Smooth muscle cell (in vitro differentiated cells): Measurements from ENCODE around the gene IL18BP. TPM values are rescaled to one million over a fixed set of nuclear protein-coding genes. Genes with fewer than 3 reads are reported as not detected.

Experiments used
- DNase-seq: peaks from one replicate; lab custom pipeline; 2025; ENCODE audit not compliant: unreplicated experiment; lab: John Stamatoyannopoulos, UW
- H2AFZ ChIP-seq: fragments of 200-600 bp; sonication (generic); 2 replicates; pipeline ENCODE4 v1.6.0; 2016; ENCODE audit warnings: antibody characterized with exemption, low read depth, mild to moderate bottlenecking
- H3F3A ChIP-seq: fragments of 200-600 bp; sonication (generic); 2 replicates; pipeline ENCODE4 v1.6.0; 2017; ENCODE audit warnings: antibody characterized with exemption, low read depth
- H3K27ac ChIP-seq: fragments of 200-600 bp; sonication (generic); 2 replicates; pipeline ENCODE4 v1.5.1; 2016; ENCODE audit warnings: low read depth, mild to moderate bottlenecking
- H3K27me3 ChIP-seq: fragments of 200-600 bp; sonication (generic); 2 replicates; pipeline ENCODE4 v1.6.1; 2016; ENCODE audit warnings: low read depth, mild to moderate bottlenecking
- H3K36me3 ChIP-seq: fragments of 200-600 bp; sonication (generic); 2 replicates; pipeline ENCODE4 v1.5.1; 2016; ENCODE audit warnings: low read depth
- H3K4me1 ChIP-seq: fragments of 200-600 bp; sonication (generic); 2 replicates; pipeline ENCODE4 v1.5.1; 2016; ENCODE audit warnings: low read depth
- H3K4me2 ChIP-seq: fragments of 200-600 bp; sonication (generic); 2 replicates; pipeline ENCODE4 v1.6.0; 2016; ENCODE audit warnings: mild to moderate bottlenecking
- H3K4me3 ChIP-seq: fragments of 200-600 bp; sonication (generic); 2 replicates; pipeline ENCODE4 v1.5.1; 2016; ENCODE audit warnings: mild to moderate bottlenecking
- H3K79me2 ChIP-seq: fragments of 200-600 bp; sonication (generic); 2 replicates; pipeline ENCODE4 v1.6.0; 2016; ENCODE audit warnings: low read depth, mild to moderate bottlenecking
- H3K9ac ChIP-seq: fragments of 200-600 bp; sonication (generic); 2 replicates; pipeline ENCODE4 v1.6.0; 2016; ENCODE audit warnings: low read depth
- H3K9me3 ChIP-seq: fragments of 200-600 bp; sonication (generic); replicated peaks from 2 replicates; pipeline ENCODE4 v1.5.1; 2016; ENCODE audit warnings: low read depth
- H4K20me1 ChIP-seq: fragments of 200-600 bp; sonication (generic); 2 replicates; pipeline ENCODE4 v1.6.0; 2016; ENCODE audit warnings: low read depth
- WGBS: methylation state at CpG from one replicate; pipeline ENCODE4 v1.1.7; 2016; ENCODE audit warnings: low lambda C conversion rate; 5-methylcytosine and 5-hydroxymethylcytosine counted together
- polyA plus RNA-seq: library from polyadenylated mRNA; unstranded; fragments of >200 nt; fragmentation: Nextera tagmentation; extraction: Ambion mirVana; gene quantifications from 2 replicates; pipeline ENCODE4 v1.2.1, GENCODE V29; 2016
- total RNA-seq: library from RNA; depleted of rRNA; stranded (reverse); fragments of >200 nt; gene quantifications from 2 replicates; pipeline ENCODE4 v1.2.3, GENCODE V29; 2014
- TF ChIP-seq, protein P1 (sequence below): fragments of 200-600 bp; sonication (generic); IDR thresholded peaks from 2 replicates; pipeline ENCODE4 v1.5.1; 2017; ENCODE audit warnings: borderline replicate concordance, mild to moderate bottlenecking, antibody characterized with exemption; ENCODE audit not compliant: insufficient read depth, poor library complexity, severe bottlenecking

Gene IL18BP
- total and polyA plus RNA-seq, 2 experiments from 2014 or later: 0.55 to 4.5 TPM

GRCh38 chr11:71994786-71995185 lies 3.9 kb upstream of the IL18BP start:
- Histone ChIP-seq H2AFZ (no peak overlapping the region), H3K9me3 (no peaks in the 10 kb centered on the region), H3K79me2 (no peaks in the 10 kb centered on the region), H3F3A (peaks cover 3% of the 10 kb centered on the region), H3K27ac (no peak overlapping the region), H3K27me3 (no peaks in the 10 kb centered on the region), H3K4me1 (no peaks in the 10 kb centered on the region), H3K9ac (no peak overlapping the region), H3K4me2 (no peak overlapping the region), H3K4me3 (no peak overlapping the region), H3K36me3 (no peaks in the 10 kb centered on the region), H4K20me1 (no peaks in the 10 kb centered on the region)
- TF ChIP-seq, protein P1, sequence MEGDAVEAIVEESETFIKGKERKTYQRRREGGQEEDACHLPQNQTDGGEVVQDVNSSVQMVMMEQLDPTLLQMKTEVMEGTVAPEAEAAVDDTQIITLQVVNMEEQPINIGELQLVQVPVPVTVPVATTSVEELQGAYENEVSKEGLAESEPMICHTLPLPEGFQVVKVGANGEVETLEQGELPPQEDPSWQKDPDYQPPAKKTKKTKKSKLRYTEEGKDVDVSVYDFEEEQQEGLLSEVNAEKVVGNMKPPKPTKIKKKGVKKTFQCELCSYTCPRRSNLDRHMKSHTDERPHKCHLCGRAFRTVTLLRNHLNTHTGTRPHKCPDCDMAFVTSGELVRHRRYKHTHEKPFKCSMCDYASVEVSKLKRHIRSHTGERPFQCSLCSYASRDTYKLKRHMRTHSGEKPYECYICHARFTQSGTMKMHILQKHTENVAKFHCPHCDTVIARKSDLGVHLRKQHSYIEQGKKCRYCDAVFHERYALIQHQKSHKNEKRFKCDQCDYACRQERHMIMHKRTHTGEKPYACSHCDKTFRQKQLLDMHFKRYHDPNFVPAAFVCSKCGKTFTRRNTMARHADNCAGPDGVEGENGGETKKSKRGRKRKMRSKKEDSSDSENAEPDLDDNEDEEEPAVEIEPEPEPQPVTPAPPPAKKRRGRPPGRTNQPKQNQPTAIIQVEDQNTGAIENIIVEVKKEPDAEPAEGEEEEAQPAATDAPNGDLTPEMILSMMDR: no peak
- DNase-seq: no peak
- WGBS: 88% methylated on average over 3 of the region's 3 CpGs

DNA sequence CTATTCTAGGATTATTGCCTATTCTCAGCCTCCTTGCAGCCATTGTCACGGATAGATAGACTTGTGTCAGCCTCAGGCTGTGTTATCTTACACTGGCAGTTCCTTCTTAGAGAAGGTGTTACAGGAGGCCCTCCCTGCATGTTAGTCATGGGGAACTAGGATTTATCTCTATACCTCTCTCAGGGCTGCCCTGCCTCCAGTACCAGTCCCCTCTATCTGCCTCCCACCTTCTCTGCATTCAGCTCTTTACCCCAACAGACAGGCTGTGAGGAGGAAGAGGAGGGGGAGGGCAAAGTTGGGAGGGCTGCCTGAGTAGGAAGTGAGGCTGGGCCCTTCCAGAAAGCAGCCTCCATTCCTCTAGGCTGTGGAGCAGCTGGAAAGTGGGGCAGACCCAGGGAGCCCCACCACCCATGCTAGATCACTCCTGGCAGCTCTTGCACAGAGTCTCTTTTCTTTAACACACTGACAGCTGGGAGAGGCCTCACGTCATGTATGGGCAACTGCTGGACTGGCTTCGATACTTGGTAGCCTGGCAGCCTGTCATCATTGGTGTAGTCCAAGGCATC lies 2.9 kb upstream of the IL18BP start:
- DNase-seq: no peak

DNA sequence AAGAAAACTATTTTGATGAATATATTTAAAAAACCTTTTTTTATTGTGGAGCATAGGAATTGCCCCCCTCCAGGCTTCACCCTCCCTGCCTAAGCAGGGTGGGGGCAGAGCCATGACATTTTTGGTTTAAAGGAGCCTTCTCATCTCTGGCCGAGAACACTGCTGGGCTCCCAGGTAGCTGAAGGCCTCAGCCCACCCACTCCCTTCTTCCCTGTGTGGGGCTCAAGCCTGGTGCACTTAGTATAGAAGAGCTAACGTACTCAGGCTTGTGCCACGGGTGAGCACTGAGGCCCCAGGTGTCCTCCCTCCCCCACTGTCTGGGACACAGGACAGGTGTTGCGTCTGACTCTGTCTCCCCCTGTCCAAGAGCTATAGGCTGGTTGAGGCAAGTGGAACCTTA lies 2.2 kb upstream of the IL18BP start:
- Histone ChIP-seq H2AFZ (no peak overlapping the region), H3F3A (no peaks in the 10 kb centered on the region), H3K79me2 (no peaks in the 10 kb centered on the region), H3K4me1 (no peaks in the 10 kb centered on the region), H3K27me3 (no peaks in the 10 kb centered on the region), H3K36me3 (no peaks in the 10 kb centered on the region), H3K4me2 (no peak overlapping the region), H3K4me3 (no peak overlapping the region), H4K20me1 (no peaks in the 10 kb centered on the region), H3K9me3 (no peaks in the 10 kb centered on the region), H3K27ac (no peak overlapping the region), H3K9ac (no peak overlapping the region)
- TF ChIP-seq, protein P1: no peak
- DNase-seq: no peak
- WGBS: 97% methylated on average over 4 of the region's 4 CpGs

More for the DNA sequence above, 2.9 kb upstream of the IL18BP start:
- H2AFZ ChIP-seq: no peak overlapping the region
- 92% methylated on average over 3 of the region's 3 CpGs for WGBS
- H3F3A ChIP-seq: no peaks in the 10 kb centered on the region
- H3K9me3 ChIP-seq: no peaks in the 10 kb centered on the region
- no peaks in the 10 kb centered on the region for H3K27me3 ChIP-seq
- no peaks in the 10 kb centered on the region for H3K79me2 ChIP-seq
- H4K20me1 ChIP-seq: no peaks in the 10 kb centered on the region
- no peak overlapping the region for H3K4me3 ChIP-seq
- no peak overlapping the region for H3K9ac ChIP-seq
- TF ChIP-seq, protein P1: no peak
- no peak overlapping the region for H3K27ac ChIP-seq
- no peak overlapping the region for H3K4me2 ChIP-seq
- H3K4me1 ChIP-seq: no peaks in the 10 kb centered on the region
- no peaks in the 10 kb centered on the region for H3K36me3 ChIP-seq

GRCh38 chr11:71996946-71997345 lies 1.8 kb upstream of the IL18BP start:
- no peak overlapping the region for H2AFZ ChIP-seq
- H3K4me1 ChIP-seq: no peaks in the 10 kb centered on the region
- H3K4me2 ChIP-seq: no peak overlapping the region
- 93% methylated on average over 8 of the region's 8 CpGs for WGBS
- H3K36me3 ChIP-seq: no peaks in the 10 kb centered on the region
- no peaks in the 10 kb centered on the region for H3K79me2 ChIP-seq
- no peaks in the 10 kb centered on the region for H3F3A ChIP-seq
- no peak overlapping the region for H3K9ac ChIP-seq
- H3K27ac ChIP-seq: no peak overlapping the region
- no peaks in the 10 kb centered on the region for H3K9me3 ChIP-seq
- H3K4me3 ChIP-seq: no peak overlapping the region
- DNase-seq: no peak
- no peaks in the 10 kb centered on the region for H3K27me3 ChIP-seq
- peaks cover under 1% of the 10 kb centered on the region for H4K20me1 ChIP-seq
- TF ChIP-seq, protein P1: no peak
